H1 (cell line): ENCODE results near the gene RPS6KL1. TPM values are rescaled to one million over a fixed set of nuclear protein-coding genes. Genes with fewer than 3 reads are reported as not detected.

Experiments used
- CTCF ChIA-PET: fragments of 300-600 bp; sonication (Branson Sonifier 250); formaldehyde crosslinking; loops from one replicate; lab custom pipeline; 2021; ENCODE audit not compliant: partially characterized antibody; lab: Charles Lee
- POLR2A ChIA-PET: fragments of 300-600 bp; sonication (Branson Sonifier 250); formaldehyde crosslinking; loops from one replicate; lab custom pipeline; 2021; ENCODE audit warnings: inconsistent platforms; ENCODE audit not compliant: partially characterized antibody; lab: Charles Lee
- DNase-seq, 2 experiments: peaks; one replicate each; pipeline versions ENCODE4 v3.0.0 to v3.0.0-alpha.2; 2010 to 2022; ENCODE audit warnings: low spot score in 2 of 2, low read depth in 1 of 2, mixed read lengths in 1 of 2
- FAIRE-seq: peaks from 2 replicates; lab custom pipeline; 2011; peaks lifted over from hg19 to GRCh38; lab: Jason Lieb, UNC
- H2AFZ ChIP-seq: 2 replicates; pipeline ENCODE4 v1.8.1; 2012; ENCODE audit warnings: low read length, inconsistent platforms
- H2AK5ac ChIP-seq: 2 replicates; pipeline ENCODE4 v1.6.1; 2013; ENCODE audit warnings: low read depth, low read length
- H2BK120ac ChIP-seq: replicated peaks from 2 replicates; pipeline ENCODE3; 2013; ENCODE audit warnings: low read depth, low read length, inconsistent platforms
- H2BK12ac ChIP-seq: 2 replicates; pipeline ENCODE4 v1.6.1; 2013; ENCODE audit warnings: low read depth, low read length
- H2BK15ac ChIP-seq: 2 replicates; pipeline ENCODE4 v1.6.1; 2013; ENCODE audit warnings: low read length
- H2BK20ac ChIP-seq: 2 replicates; pipeline ENCODE4 v1.6.1; 2013; ENCODE audit warnings: low read length
- H2BK5ac ChIP-seq: 2 replicates; pipeline ENCODE4 v1.6.1; 2013; ENCODE audit warnings: low read depth, low read length
- H3K14ac ChIP-seq: 2 replicates; pipeline ENCODE4 v1.6.1; 2013; ENCODE audit warnings: inconsistent platforms; ENCODE audit not compliant: insufficient read length
- H3K18ac ChIP-seq: 2 replicates; pipeline ENCODE4 v1.6.1; 2013; ENCODE audit warnings: low read length; ENCODE audit errors: extremely low read depth
- H3K23ac ChIP-seq: 2 replicates; pipeline ENCODE4 v1.6.1; 2013; ENCODE audit warnings: inconsistent platforms; ENCODE audit not compliant: insufficient read length
- H3K23me2 ChIP-seq: 2 replicates; pipeline ENCODE4 v1.6.1; 2013; ENCODE audit warnings: low read depth, low read length
- H3K27ac ChIP-seq: 2 replicates; pipeline ENCODE4 v1.6.1; 2011; ENCODE audit warnings: low read depth, low read length, inconsistent platforms
- H3K27me3 ChIP-seq, 4 experiments: replicated peaks in 1 of 4; 1 replicate in 1 of 4; 2 replicates in 3 of 4; pipeline versions ENCODE4 v1.6.1 to v1.8.1; 2011 to 2013; ENCODE audit warnings: low read length in 3 of 4, mild to moderate bottlenecking in 3 of 4, inconsistent platforms in 2 of 4, mixed read lengths in 2 of 4, moderate library complexity in 1 of 4; ENCODE audit not compliant: control insufficient read depth in 3 of 4, insufficient read depth in 3 of 4; ENCODE audit errors: extremely low read depth in 1 of 4
- H3K36me3 ChIP-seq, 4 experiments: 2 replicates each; pipeline versions ENCODE4 v1.6.1 to v1.8.1; 2011 to 2013; ENCODE audit warnings: mild to moderate bottlenecking in 4 of 4, low read length in 3 of 4, moderate library complexity in 2 of 4, control low read depth in 1 of 4, inconsistent platforms in 1 of 4; ENCODE audit not compliant: insufficient read depth in 4 of 4, control insufficient read depth in 2 of 4
- H3K4ac ChIP-seq: replicated peaks from 2 replicates; pipeline ENCODE3; 2013; ENCODE audit warnings: low read length, low read depth, mixed read lengths, inconsistent platforms; ENCODE audit not compliant: insufficient read length
- H3K4me1 ChIP-seq, 4 experiments: replicated peaks in 1 of 4; 1 replicate in 1 of 4; 2 replicates in 3 of 4; pipeline versions ENCODE4 v1.6.1 to v1.8.1; 2011 to 2013; ENCODE audit warnings: low read length in 3 of 4, inconsistent platforms in 2 of 4, mixed read lengths in 1 of 4; ENCODE audit not compliant: insufficient read depth in 4 of 4, control insufficient read depth in 3 of 4
- H3K4me2 ChIP-seq, 2 experiments: 2 replicates each; pipeline versions ENCODE4 v1.6.1 to v1.8.1; 2011 to 2013; ENCODE audit warnings: low read depth in 2 of 2, low read length in 2 of 2, control low read depth in 1 of 2, inconsistent platforms in 1 of 2, mild to moderate bottlenecking in 1 of 2; ENCODE audit not compliant: insufficient read depth in 1 of 2
- H3K4me3 ChIP-seq, 4 experiments: fragments of 200-600, 300-600 bp in 1 of 4; sonication (generic), shearing (Covaris generic), sonication (Bioruptor Twin) in 1 of 4; 2 replicates each; pipeline versions ENCODE4 v1.5.1 to v1.8.1; 2011 to 2016; ENCODE audit warnings: low read length in 4 of 4, low read depth in 3 of 4, control low read depth in 2 of 4, inconsistent platforms in 2 of 4, mild to moderate bottlenecking in 2 of 4, mixed read lengths in 1 of 4, moderate library complexity in 1 of 4; ENCODE audit not compliant: insufficient read depth in 2 of 4; ENCODE audit errors: extremely low read depth in 1 of 4
- H3K56ac ChIP-seq: replicated peaks from 2 replicates; pipeline ENCODE3; 2013; ENCODE audit warnings: low read depth, mild to moderate bottlenecking, mixed read lengths, low read length, inconsistent platforms; ENCODE audit not compliant: insufficient read length
- H3K79me1 ChIP-seq: 2 replicates; pipeline ENCODE4 v1.6.1; 2013; ENCODE audit warnings: low read depth, low read length, control low read depth
- H3K79me2 ChIP-seq, 2 experiments: 2 replicates each; pipeline versions ENCODE4 v1.6.1 to v1.8.1; 2012 to 2013; ENCODE audit warnings: low read length in 2 of 2, mild to moderate bottlenecking in 2 of 2, inconsistent platforms in 1 of 2; ENCODE audit not compliant: insufficient read depth in 2 of 2, control insufficient read depth in 1 of 2
- H3K9ac ChIP-seq, 4 experiments: replicated peaks in 1 of 4; 1 replicate in 1 of 4; 2 replicates in 3 of 4; pipeline versions ENCODE4 v1.6.1 to v1.8.1; 2011 to 2013; ENCODE audit warnings: low read depth in 3 of 4, low read length in 3 of 4, control low read depth in 2 of 4, mild to moderate bottlenecking in 2 of 4, moderate library complexity in 2 of 4, inconsistent platforms in 1 of 4; ENCODE audit errors: extremely low read depth in 1 of 4
- H3K9me3 ChIP-seq, 2 experiments: 2 replicates each; pipeline versions ENCODE4 v1.6.1 to v1.8.1; 2012 to 2013; ENCODE audit warnings: mild to moderate bottlenecking in 2 of 2, moderate library complexity in 2 of 2, control low read depth in 1 of 2, inconsistent platforms in 1 of 2, low read depth in 1 of 2, low read length in 1 of 2, mixed read lengths in 1 of 2; ENCODE audit not compliant: insufficient read depth in 2 of 2
- H4K20me1 ChIP-seq, 2 experiments: replicated peaks in 1 of 2; 2 replicates each; pipeline versions ENCODE3 to v1.8.1; 2011 to 2013; ENCODE audit warnings: inconsistent platforms in 2 of 2, low read length in 2 of 2, mild to moderate bottlenecking in 1 of 2; ENCODE audit not compliant: insufficient read depth in 2 of 2, control insufficient read depth in 1 of 2
- H4K5ac ChIP-seq: 2 replicates; pipeline ENCODE4 v1.6.1; 2013; ENCODE audit warnings: low read length, low read depth, mixed read lengths, inconsistent platforms; ENCODE audit not compliant: insufficient read length
- H4K8ac ChIP-seq: 2 replicates; pipeline ENCODE4 v1.8.0; 2013; ENCODE audit warnings: mild to moderate bottlenecking, moderate library complexity, low read length, inconsistent platforms; ENCODE audit not compliant: insufficient read depth; ENCODE audit errors: extremely low read depth
- H4K91ac ChIP-seq: replicated peaks from 2 replicates; pipeline ENCODE3; 2013; ENCODE audit warnings: low read length, mixed read lengths, inconsistent platforms; ENCODE audit not compliant: insufficient read length
- ATF3 ChIP-seq: IDR thresholded peaks from 2 replicates; pipeline ENCODE4 v1.6.1; 2011; ENCODE audit warnings: low read depth, mild to moderate bottlenecking, low read length; ENCODE audit not compliant: insufficient read depth
- GTF2F1 ChIP-seq: IDR thresholded peaks from 2 replicates; pipeline ENCODE4 v1.6.1; 2012; ENCODE audit warnings: low read depth, low read length, improper control_type of control experiment, borderline replicate concordance
- POLR2A ChIP-seq, 2 experiments: IDR thresholded peaks; 1 replicate in 1 of 2; 2 replicates in 1 of 2; pipeline ENCODE4 v1.6.1; 2011; ENCODE audit warnings: low read depth in 2 of 2, low read length in 2 of 2, mild to moderate bottlenecking in 2 of 2; ENCODE audit errors: control extremely low read depth in 1 of 2
- POLR2AphosphoS5 ChIP-seq: IDR thresholded peaks from 2 replicates; pipeline ENCODE4 v1.6.1; 2011; ENCODE audit warnings: low read depth, low read length
- RNF2 ChIP-seq: fragments of 200-900, 300-1000 bp; sonication (generic); IDR thresholded peaks from 2 replicates; pipeline ENCODE4 v1.7.1; 2016; ENCODE audit warnings: borderline replicate concordance, low read depth, mild to moderate bottlenecking, antibody characterized with exemption, low read length; ENCODE audit not compliant: poor library complexity, severe bottlenecking; ENCODE audit errors: missing control alignments
- TAF7 ChIP-seq: optimal IDR thresholded peaks from 2 replicates; pipeline ENCODE3; 2011; ENCODE audit warnings: low read depth, mild to moderate bottlenecking, inconsistent platforms, low read length, moderate library complexity, borderline replicate concordance
- TBP ChIP-seq: IDR thresholded peaks from 2 replicates; pipeline ENCODE4 v1.6.1; 2011; ENCODE audit warnings: low read depth, low read length, improper control_type of control experiment
- WGBS, 2 experiments: shearing (Covaris generic) in 1 of 2; methylation state at CpG; one replicate each; pipeline versions ENCODE4 v1.1.6 to v1.1.7; 2013 to 2015; ENCODE audit warnings: low lambda C conversion rate in 2 of 2, mixed read lengths in 2 of 2, inconsistent platforms in 1 of 2, low coverage in 1 of 2, missing lambda C conversion rate in 1 of 2; ENCODE audit not compliant: insufficient replicate concordance in 2 of 2, insufficient coverage in 1 of 2, insufficient read length in 1 of 2; ENCODE audit errors: extremely low coverage in 1 of 2, missing lambda C conversion rate in 1 of 2; 5-methylcytosine and 5-hydroxymethylcytosine counted together
- polyA plus RNA-seq, 7 experiments: library from polyadenylated mRNA; depleted of rRNA in 3 of 7; stranded (reverse) in 5 of 7; unstranded in 2 of 7; fragments of >200 nt in 5 of 7; fragments of 200-250 nt in 2 of 7; gene quantifications; 1 replicate in 5 of 7; 2 replicates in 1 of 7; 4 replicates in 1 of 7; pipeline versions ENCODE4 v1.2.1 to v1.2.3, GENCODE V29; 2011 to 2013; ENCODE audit warnings: missing spikeins in 2 of 7, mixed read lengths in 2 of 7
- total RNA-seq: library from RNA; stranded (reverse); fragmentation: NEBNext Ultra II Directional; extraction: Animal tissue kit (Norgen Biotek cat#: 25700); gene quantifications from 2 replicates; pipeline ENCODE4 v1.2.1, GENCODE V29; 2021

RPS6KL1 gene
- total and polyA plus RNA-seq, 2 of the 8 experiments (the other 6 are each of a cell fraction or from before 2014, with no cell fraction given) = 9.8 to 13.8 TPM

GRCh38 chr14:74965486-74966153 lies 42.6 kb upstream of the RPS6KL1 start:
- no peak for DNase-seq
- 84% methylated on average over 5 of the region's 5 CpGs; no CpG with 5 or more reads in 1 of the 2 experiments for WGBS, 2 experiments
- no peak overlapping the region; the same call in 1 of the 2 replicates for H3K18ac ChIP-seq
- no peak overlapping the region for H3K14ac ChIP-seq
- H3K4me2 ChIP-seq = no peak overlapping the region
- no peak overlapping the region for H2BK5ac ChIP-seq
- CTCF ChIA-PET = interaction anchor here (0.7 to 11.8 kb wide), 5 partner anchors 21 to 347 kb away, joined by 3 to 146 read pairs (median 3); no protein-coding TSS in a partner anchor
- H4K91ac ChIP-seq = no peak overlapping the region
- H3K36me3 ChIP-seq = no peaks in the 10 kb centered on the region
- H3K4me3 ChIP-seq = no peak overlapping the region
- H3K27me3 ChIP-seq = no peaks in the 10 kb centered on the region
- POLR2A ChIA-PET = interaction anchor here (0.7 to 3.6 kb wide), 3 partner anchors 11 to 24 kb away, joined by 3 to 16 read pairs (median 3); partner anchors contain the start of gene PGF
- no peaks in the 10 kb centered on the region for H4K20me1 ChIP-seq
- no peak overlapping the region for H3K9ac ChIP-seq
- no peaks in the 10 kb centered on the region for H3K9me3 ChIP-seq
- H3K79me1 ChIP-seq = no peaks in the 10 kb centered on the region
- H3K4me1 ChIP-seq = peaks cover 0 to 6% (median 0%) of the 10 kb centered on the region in 4 experiments; a peak in 3 of 7 replicates
- no peak for TF ChIP-seq TBP
- TF ChIP-seq TAF7 = no peak
- TF ChIP-seq GTF2F1 = no peak
- TF ChIP-seq ATF3 = no peak
- no peak for TF ChIP-seq POLR2A (IDR thresholded peaks at IDR 0.05; ENCODE audit: control extremely low read depth in 1 of 2, low read depth in 2 of 2, low read length in 2 of 2)
- no peak for TF ChIP-seq POLR2AphosphoS5
- TF ChIP-seq RNF2 = no peak
- H3K23ac ChIP-seq = no peak overlapping the region
- no peak for FAIRE-seq
- no peaks in the 10 kb centered on the region for H3K23me2 ChIP-seq
- no peak overlapping the region for H4K8ac ChIP-seq
- H3K56ac ChIP-seq = no peak overlapping the region
- H2BK15ac ChIP-seq = no peak overlapping the region
- no peak overlapping the region for H3K27ac ChIP-seq
- no peak overlapping the region for H3K4ac ChIP-seq
- no peak overlapping the region for H2BK20ac ChIP-seq
- no peak overlapping the region for H2BK12ac ChIP-seq
- no peak overlapping the region for H2AFZ ChIP-seq
- no peak overlapping the region for H2AK5ac ChIP-seq
- H3K79me2 ChIP-seq = no peaks in the 10 kb centered on the region
- no peak overlapping the region for H4K5ac ChIP-seq
- no peak overlapping the region for H2BK120ac ChIP-seq
